Fibroblast of lung (primary cell): Measurements from ENCODE around the gene CEP131.

Experiments used
- CTCF ChIP-seq, 2 donors: IDR thresholded peaks in 1 of 2; conservative IDR thresholded peaks in 1 of 2; 1 replicate in 1 of 2; 2 replicates in 1 of 2; pipeline ENCODE4 v1.5.1; 2011 to 2012; ENCODE audit warnings: low read length in 2 of 2, control low read depth in 1 of 2, inconsistent platforms in 1 of 2, low read depth in 1 of 2, mild to moderate bottlenecking in 1 of 2
- EZH2 ChIP-seq: IDR thresholded peaks from 2 replicates; pipeline ENCODE4 v1.5.1; 2012; ENCODE audit warnings: low read length, control low read depth, mild to moderate bottlenecking; ENCODE audit errors: missing control alignments

- TF ChIP-seq CTCF (conservative IDR thresholded peaks at IDR 0.05 in 1 of 2, IDR thresholded peaks at IDR 0.05 in 1 of 2; ENCODE audit: low read depth in 1 of 2, low read length in 2 of 2) (no peak), EZH2 (no peak)
Measured at GRCh38 chr17:81249223-81250040, 26.7 kb upstream of the CEP131 start.
